Transverse colon (tissue), 4 donors: ENCODE measurements around the gene BBS1. TPM values are rescaled to one million over a fixed set of nuclear protein-coding genes. Genes with fewer than 3 reads are reported as not detected.

Experiments
- DNase-seq: peaks from one replicate; pipeline ENCODE4 v3.0.0-alpha.2; 2019
- H3K27ac ChIP-seq, 4 donors: fragments of 200-600 bp; sonication (generic); 2 replicates each; pipeline ENCODE4 v1.5.1; 2016 to 2018; ENCODE audit warnings: inconsistent platforms in 4 of 4
- H3K27me3 ChIP-seq: fragments of 200-600 bp; sonication (generic); 2 replicates; pipeline ENCODE4 v1.5.1; 2017; ENCODE audit warnings: inconsistent platforms
- H3K36me3 ChIP-seq, 4 donors: fragments of 200-600 bp; sonication (generic); 2 replicates each; pipeline ENCODE4 v1.5.1; 2017 to 2019; ENCODE audit warnings: inconsistent platforms in 4 of 4
- H3K4me1 ChIP-seq, 4 donors: fragments of 200-600 bp; sonication (generic); 2 replicates each; pipeline ENCODE4 v1.5.1; 2017 to 2020; ENCODE audit warnings: inconsistent platforms in 4 of 4
- H3K4me3 ChIP-seq, 4 donors: fragments of 200-600 bp; sonication (generic); 1 replicate in 1 of 4; 2 replicates in 3 of 4; pipeline versions ENCODE4 v1.5.1 to v1.6.1; 2017 to 2019; ENCODE audit warnings: inconsistent platforms in 4 of 4
- H3K9me3 ChIP-seq, 2 donors: fragments of 200-600 bp; sonication (generic); 2 replicates each; pipeline ENCODE4 v1.5.1; 2017 to 2019; ENCODE audit warnings: inconsistent platforms in 2 of 2
- EP300 ChIP-seq: sonication (generic); formaldehyde crosslinking; IDR thresholded peaks from one replicate; pipeline ENCODE4 v1.6.1; 2017; ENCODE audit warnings: antibody characterized with exemption, low read depth
- POLR2A ChIP-seq: fragments of 450-650 bp; IDR thresholded peaks from one replicate; pipeline ENCODE4 v1.6.1; 2016; ENCODE audit warnings: antibody characterized with exemption, mild to moderate bottlenecking, moderate library complexity
- POLR2AphosphoS5 ChIP-seq, 3 donors: sonication (generic); formaldehyde crosslinking; IDR thresholded peaks; one replicate each; pipeline ENCODE4 v1.6.1; 2016; ENCODE audit warnings: antibody characterized with exemption in 3 of 3
- WGBS, 2 donors: methylation state at CpG; one replicate each; pipeline ENCODE4 v1.1.5; 2018; ENCODE audit warnings: low coverage in 1 of 2; 5-methylcytosine and 5-hydroxymethylcytosine counted together
- in situ Hi-C, 4 donors: fragments of 200-750 bp; cut with MboI; loops; one replicate each; pipeline versions ENCODE4 v1.15.0 to v1.15.1; 2017; ENCODE audit warnings: low sequenced_read_pairs in 3 of 4, low pct_ligation_motif_present in 1 of 4, low pct_unique_long_range_greater_than_20kb in 1 of 4
- intact Hi-C: fragments of 100-400 bp; cut with DNase I; formaldehyde crosslinking; loops from one replicate; pipeline ENCODE4 v1.15.1; 2023; ENCODE audit warnings: low total_unique reads
- total RNA-seq, 4 donors: library from RNA; depleted of rRNA; stranded (reverse); fragments of >200 nt; gene quantifications; one replicate each; pipeline ENCODE4 v1.1.0, GENCODE V29; 2016
- TF ChIP-seq, protein P1 (sequence below), 5 experiments: fragments of 200-600 bp in 3 of 5; fragments of 450-650 bp in 2 of 5; sonication (generic) in 3 of 5; IDR thresholded peaks; 1 replicate in 2 of 5; 2 replicates in 3 of 5; pipeline ENCODE4 v1.5.1; 2016 to 2017; ENCODE audit warnings: antibody characterized with exemption in 5 of 5, inconsistent platforms in 3 of 5, mild to moderate bottlenecking in 2 of 5, moderate library complexity in 1 of 5

Gene BBS1
- total RNA-seq, 4 donors from 2014 or later: 33.3 to 146 (median 56.0) TPM

DNA sequence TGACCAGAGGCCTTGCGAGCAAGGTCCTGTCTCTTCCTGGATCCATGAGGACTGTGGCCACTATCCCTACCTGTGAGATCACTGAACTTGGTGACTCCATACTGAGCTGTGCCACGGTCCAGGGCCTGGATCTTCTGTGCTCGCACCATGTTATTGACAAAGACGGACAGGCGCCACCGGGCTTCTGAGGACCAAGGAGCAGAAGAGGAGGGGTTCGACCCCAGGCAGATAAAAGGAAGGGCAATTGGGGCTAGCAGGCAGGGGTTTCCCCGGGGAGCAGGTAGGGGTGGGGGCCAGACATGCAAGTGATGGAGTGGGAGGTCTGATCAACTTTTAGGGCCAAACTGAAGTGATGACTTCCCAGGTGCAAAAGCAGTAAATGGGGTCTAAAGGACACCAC lies 55.8 kb downstream of the BBS1 start:
- Histone ChIP-seq H3K27me3 (peaks cover 11% of the 10 kb centered on the region), H3K9me3 (no peaks in the 10 kb centered on the region), H3K4me1 (peaks cover 5 to 18% (median 13%) of the 10 kb centered on the region in 4 donors), H3K4me3 (no peak overlapping the region), H3K27ac (no peak overlapping the region), H3K36me3 (no peaks in the 10 kb centered on the region)
- in situ Hi-C loops (loop anchor here in 2 of 4 donors (10.0 to 25.0 kb wide), 2 partner anchors 161 to 271 kb away; partner anchors contain the start of gene RCE1 (in 1 of the 2)), intact Hi-C loops (no loop called here)
- WGBS, 2 donors: 66 to 99% methylated on average over 2 to 8 of the region's 8 CpGs
- DNase-seq: no peak
- TF ChIP-seq POLR2AphosphoS5 (IDR thresholded peaks at IDR 0.05): no peak
- TF ChIP-seq POLR2A: no peak
- TF ChIP-seq, protein P1, sequence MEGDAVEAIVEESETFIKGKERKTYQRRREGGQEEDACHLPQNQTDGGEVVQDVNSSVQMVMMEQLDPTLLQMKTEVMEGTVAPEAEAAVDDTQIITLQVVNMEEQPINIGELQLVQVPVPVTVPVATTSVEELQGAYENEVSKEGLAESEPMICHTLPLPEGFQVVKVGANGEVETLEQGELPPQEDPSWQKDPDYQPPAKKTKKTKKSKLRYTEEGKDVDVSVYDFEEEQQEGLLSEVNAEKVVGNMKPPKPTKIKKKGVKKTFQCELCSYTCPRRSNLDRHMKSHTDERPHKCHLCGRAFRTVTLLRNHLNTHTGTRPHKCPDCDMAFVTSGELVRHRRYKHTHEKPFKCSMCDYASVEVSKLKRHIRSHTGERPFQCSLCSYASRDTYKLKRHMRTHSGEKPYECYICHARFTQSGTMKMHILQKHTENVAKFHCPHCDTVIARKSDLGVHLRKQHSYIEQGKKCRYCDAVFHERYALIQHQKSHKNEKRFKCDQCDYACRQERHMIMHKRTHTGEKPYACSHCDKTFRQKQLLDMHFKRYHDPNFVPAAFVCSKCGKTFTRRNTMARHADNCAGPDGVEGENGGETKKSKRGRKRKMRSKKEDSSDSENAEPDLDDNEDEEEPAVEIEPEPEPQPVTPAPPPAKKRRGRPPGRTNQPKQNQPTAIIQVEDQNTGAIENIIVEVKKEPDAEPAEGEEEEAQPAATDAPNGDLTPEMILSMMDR (IDR thresholded peaks at IDR 0.05): no peak
- no peak for TF ChIP-seq EP300

GRCh38 chr11:66567787-66568123 lies 57.3 kb downstream of the BBS1 start:
- TF ChIP-seq POLR2A (no peak), POLR2AphosphoS5 (IDR thresholded peaks at IDR 0.05) (no peak)
- Histone ChIP-seq H3K4me3 (peak overlapping the region; percentile 55 to 72 (median 59)), H3K9me3 (no peaks in the 10 kb centered on the region), H3K4me1 (peaks cover 5 to 18% (median 13%) of the 10 kb centered on the region in 4 donors), H3K27ac (peak overlapping the region in 3 of 4 donors; percentile 28 to 72 (median 53)), H3K27me3 (peaks cover 11% of the 10 kb centered on the region), H3K36me3 (no peaks in the 10 kb centered on the region)
- DNase-seq: no peak
- in situ Hi-C loops (loop anchor here in 2 of 4 donors (10.0 to 25.0 kb wide), 2 partner anchors 163 to 270 kb away; partner anchors contain the start of gene RCE1 (in 1 of the 2)), intact Hi-C loops (no loop called here)
- 71% methylated on average over 14 of the region's 15 CpGs; no CpG with 5 or more reads in 1 of the 2 donors for WGBS, 2 donors

GRCh38 chr11:66568124-66568916 lies 57.9 kb downstream of the BBS1 start, which contains the start of gene CTSF:
Gene CTSF, minus strand, starts transcription at chr11:66568606. Its CDS starts 120 bp downstream, at chr11:66568486.
- intact Hi-C loops: no loop called here
- Histone ChIP-seq H3K36me3 (no peaks in the 10 kb centered on the region), H3K27ac (peak within 1 kb of the TSS in 3 of 4 donors; percentile 28 to 72 (median 53)), H3K4me1 (peaks cover 5 to 18% (median 13%) of the 10 kb centered on the region in 4 donors), H3K9me3 (no peaks in the 10 kb centered on the region), H3K4me3 (peak within 1 kb of the TSS; percentile 55 to 72 (median 59)), H3K27me3 (peaks cover 17% of the 10 kb centered on the region)
- in situ Hi-C loops: loop anchor here in 2 of 4 donors (10.0 to 25.0 kb wide), 2 partner anchors 164 to 269 kb away; partner anchors contain the start of gene RCE1 (in 1 of the 2)
- no peak for TF ChIP-seq POLR2A
- peak in 1 of 3 donors; percentile 29 for TF ChIP-seq POLR2AphosphoS5 (IDR thresholded peaks at IDR 0.05)
- TF ChIP-seq, protein P1 (IDR thresholded peaks at IDR 0.05): no peak
- no peak for TF ChIP-seq EP300
- WGBS, 2 donors: 20% methylated on average over 38 of the region's 77 CpGs; no CpG with 5 or more reads in 1 of the 2 donors
- DNase-seq: peak; percentile 85

DNA sequence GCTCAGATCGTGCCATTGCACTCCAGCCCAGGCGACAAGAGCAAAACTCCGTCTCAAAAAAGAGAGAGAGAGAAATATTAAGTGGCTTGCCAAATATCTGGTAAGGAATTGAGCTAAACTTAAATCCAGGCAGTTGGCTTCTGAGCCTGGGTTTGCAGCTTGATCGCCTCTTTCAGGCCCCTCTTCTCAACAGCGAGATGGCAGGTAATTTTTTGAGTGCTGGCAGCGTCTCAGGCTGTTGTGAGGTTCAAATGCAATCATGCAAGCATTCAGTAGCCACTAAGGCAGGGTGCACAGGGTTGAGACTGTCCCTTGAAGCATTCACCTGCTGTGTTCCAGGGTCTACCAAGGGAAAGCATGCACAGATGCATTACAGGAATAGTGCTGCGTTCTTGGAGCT lies 58.6 kb downstream of the BBS1 start:
- 89% methylated on average over 7 of the region's 7 CpGs; no CpG with 5 or more reads in 1 of the 2 donors for WGBS, 2 donors
- no peak overlapping the region for H3K27ac ChIP-seq
- no peak overlapping the region for H3K4me3 ChIP-seq

More for the DNA sequence above, 58.6 kb downstream of the BBS1 start:
- Histone ChIP-seq H3K9me3 (no peaks in the 10 kb centered on the region), H3K4me1 (peaks cover 5 to 18% (median 13%) of the 10 kb centered on the region in 4 donors), H3K36me3 (no peaks in the 10 kb centered on the region), H3K27me3 (peaks cover 23% of the 10 kb centered on the region)
- TF ChIP-seq, protein P1 (IDR thresholded peaks at IDR 0.05): no peak
- no peak for TF ChIP-seq POLR2A
- intact Hi-C loops: no loop called here
- DNase-seq: no peak
- in situ Hi-C loops: loop anchor here in 2 of 4 donors (10.0 to 25.0 kb wide), 2 partner anchors 164 to 268 kb away; partner anchors contain the start of gene RCE1 (in 1 of the 2)
